ENCODE data around the gene KANK2. TPM values are rescaled to one million over a fixed set of nuclear protein-coding genes. Genes with fewer than 3 reads are reported as not detected.

Gene KANK2
- total and polyA plus RNA-seq, 2 of the 13 experiments (the other 11 are each of a cell fraction or from before 2014, with no cell fraction given) = 5.7 to 12.9 TPM

GRCh38 chr19:11130824-11131455 is 66.4 kb downstream of the KANK2 start (continued):
- TF ChIP-seq ZSCAN29 (CRISPR knock-in tag; conservative IDR thresholded peaks at IDR 0.05) (0 out of 2 replicates have a peak, but pooled peaks have one; percentile 47), ATF1 (CRISPR knock-in tag; IDR thresholded peaks at IDR 0.05) (no peak), RFX1 (IDR thresholded peaks at IDR 0.05) (no peak), ZBTB21 (CRISPR knock-in tag; IDR thresholded peaks at IDR 0.05) (no peak), KMT2A (CRISPR knock-in tag; IDR thresholded peaks at IDR 0.05) (peak; percentile 31; the same call in 1 of the 2 replicates), ZNF543 (CRISPR knock-in tag; IDR thresholded peaks at IDR 0.05) (peak; percentile 90; the same call in 1 of the 2 replicates), ZNF20 (CRISPR knock-in tag; IDR thresholded peaks at IDR 0.05) (no peak), MIER2 (CRISPR knock-in tag; IDR thresholded peaks at IDR 0.05) (no peak), ZNF629 (CRISPR knock-in tag; conservative IDR thresholded peaks at IDR 0.05) (no peak), DNMT3B (CRISPR knock-in tag; conservative IDR thresholded peaks at IDR 0.05) (no peak), MED1 (CRISPR knock-in tag; IDR thresholded peaks at IDR 0.05) (peak; percentile 68), MAFF (IDR thresholded peaks at IDR 0.05; ENCODE audit: low read depth, low read length) (no peak), ZFP82 (CRISPR knock-in tag; IDR thresholded peaks at IDR 0.05; ENCODE audit: borderline replicate concordance) (no peak), DMAP1 (CRISPR knock-in tag; IDR thresholded peaks at IDR 0.05) (0 out of 2 replicates have a peak, but pooled peaks have one; percentile 25), NR2F6 (IDR thresholded peaks at IDR 0.05) (peak; percentile 29; the same call in 1 of the 2 replicates), NR2F6 (CRISPR knock-in tag; IDR thresholded peaks at IDR 0.05) (peak; percentile 55), ZSCAN25 (CRISPR knock-in tag; IDR thresholded peaks at IDR 0.05) (no peak), RFXAP (CRISPR knock-in tag; IDR thresholded peaks at IDR 0.05; ENCODE audit: borderline replicate concordance) (no peak), PATZ1 (CRISPR knock-in tag; IDR thresholded peaks at IDR 0.05) (peak; percentile 64), NR2C2 (CRISPR knock-in tag; IDR thresholded peaks at IDR 0.05; ENCODE audit: borderline replicate concordance) (peak; percentile 31; the same call in 1 of the 2 replicates), ZFX (CRISPR knock-in tag; IDR thresholded peaks at IDR 0.05; ENCODE audit: low read depth) (peak; percentile 68), TBP (CRISPR knock-in tag; IDR thresholded peaks at IDR 0.05) (no peak), CHD2 (IDR thresholded peaks at IDR 0.05; ENCODE audit: low read depth, low read length) (no peak), ZNF660 (CRISPR knock-in tag; IDR thresholded peaks at IDR 0.05; ENCODE audit: borderline replicate concordance, low read depth) (no peak), TSC22D2 (CRISPR knock-in tag; IDR thresholded peaks at IDR 0.05; ENCODE audit: borderline replicate concordance) (no peak), HCFC1 (IDR thresholded peaks at IDR 0.05; ENCODE audit: low read depth, low read length) (no peak), NR3C1 (CRISPR knock-in tag; IDR thresholded peaks at IDR 0.05) (no peak), BCL3 (CRISPR knock-in tag; IDR thresholded peaks at IDR 0.05) (peak; percentile 80), BHLHE40 (IDR thresholded peaks at IDR 0.05; ENCODE audit: low read length) (no peak), FOXA3 (CRISPR knock-in tag; IDR thresholded peaks at IDR 0.05) (0 out of 2 replicates have a peak, but pooled peaks have one; percentile 16), ZNF12 (CRISPR knock-in tag; IDR thresholded peaks at IDR 0.05) (no peak)
- TF ChIP-seq, protein P1, sequence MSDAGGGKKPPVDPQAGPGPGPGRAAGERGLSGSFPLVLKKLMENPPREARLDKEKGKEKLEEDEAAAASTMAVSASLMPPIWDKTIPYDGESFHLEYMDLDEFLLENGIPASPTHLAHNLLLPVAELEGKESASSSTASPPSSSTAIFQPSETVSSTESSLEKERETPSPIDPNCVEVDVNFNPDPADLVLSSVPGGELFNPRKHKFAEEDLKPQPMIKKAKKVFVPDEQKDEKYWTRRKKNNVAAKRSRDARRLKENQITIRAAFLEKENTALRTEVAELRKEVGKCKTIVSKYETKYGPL (CRISPR knock-in tag; IDR thresholded peaks at IDR 0.05) = no peak

Measured in HepG2 (cell line).